MM.1S (cell line): Measurements from ENCODE around the gene C8B.

Source experiments
- DNase-seq: peaks from one replicate; pipeline ENCODE4 v3.0.0-alpha.2; 2015
- H2AFZ ChIP-seq: fragments of 300-600 bp; sonication (generic); 2 replicates; pipeline ENCODE4 v1.6.0; 2016; ENCODE audit warnings: antibody characterized with exemption, low read length
- H3F3A ChIP-seq: fragments of 300-600 bp; sonication (generic); 2 replicates; pipeline ENCODE4 v1.6.1; 2016; ENCODE audit warnings: mild to moderate bottlenecking, antibody characterized with exemption, low read length, moderate library complexity, mixed read lengths; ENCODE audit not compliant: insufficient read depth
- H3K27ac ChIP-seq: fragments of 300-600 bp; sonication (generic); 2 replicates; pipeline ENCODE4 v1.5.1; 2016; ENCODE audit warnings: mild to moderate bottlenecking, low read length
- H3K27me3 ChIP-seq: fragments of 300-600 bp; sonication (generic); replicated peaks from 2 replicates; pipeline ENCODE4 v1.6.0; 2016; ENCODE audit warnings: low read length; ENCODE audit not compliant: insufficient read depth
- H3K36me3 ChIP-seq: fragments of 300-600 bp; sonication (generic); replicated peaks from 2 replicates; pipeline ENCODE4 v1.6.1; 2016; ENCODE audit warnings: mild to moderate bottlenecking, low read length, mixed read lengths; ENCODE audit not compliant: insufficient read depth
- H3K4me1 ChIP-seq: fragments of 300-600 bp; sonication (generic); 2 replicates; pipeline ENCODE4 v1.6.1; 2016; ENCODE audit warnings: low read length, mixed read lengths
- H3K4me2 ChIP-seq: fragments of 300-600 bp; sonication (generic); 2 replicates; pipeline ENCODE4 v1.6.0; 2016; ENCODE audit warnings: low read depth, low read length
- H3K4me3 ChIP-seq: fragments of 300-600 bp; sonication (generic); 2 replicates; pipeline ENCODE4 v1.5.1; 2016; ENCODE audit warnings: low read length, mixed read lengths
- H3K79me2 ChIP-seq: fragments of 300-600 bp; sonication (generic); 2 replicates; pipeline ENCODE4 v1.6.1; 2016; ENCODE audit warnings: mixed run types, low read length, mixed read lengths
- H3K9ac ChIP-seq: fragments of 300-600 bp; sonication (generic); 2 replicates; pipeline ENCODE4 v1.6.1; 2016; ENCODE audit warnings: low read length, mixed read lengths
- H3K9me2 ChIP-seq: fragments of 300-600 bp; sonication (generic); replicated peaks from 2 replicates; pipeline ENCODE4 v1.6.1; 2016; ENCODE audit warnings: mild to moderate bottlenecking, low read length, mixed read lengths; ENCODE audit not compliant: insufficient read depth
- H3K9me3 ChIP-seq: fragments of 300-600 bp; sonication (generic); replicated peaks from 2 replicates; pipeline ENCODE4 v1.6.1; 2016; ENCODE audit warnings: mild to moderate bottlenecking, low read length, mixed read lengths; ENCODE audit not compliant: insufficient read depth
- H4K20me1 ChIP-seq: fragments of 300-600 bp; sonication (generic); 2 replicates; pipeline ENCODE4 v1.6.1; 2016; ENCODE audit warnings: mild to moderate bottlenecking, low read length, moderate library complexity, mixed read lengths; ENCODE audit not compliant: insufficient read depth
- CTCF ChIP-seq: fragments of 300-600 bp; sonication (generic); IDR thresholded peaks from 2 replicates; pipeline ENCODE4 v1.5.1; 2016; ENCODE audit warnings: antibody characterized with exemption, low read length, mixed read lengths
- EZH2 ChIP-seq: fragments of 300-600 bp; sonication (generic); optimal IDR thresholded peaks from 2 replicates; pipeline ENCODE3; 2017; ENCODE audit warnings: low read depth, mild to moderate bottlenecking, antibody characterized with exemption, low read length, mixed read lengths
- EZH2phosphoT487 ChIP-seq: fragments of 300-600 bp; sonication (generic); IDR thresholded peaks from 2 replicates; pipeline ENCODE4 v1.6.1; 2018; ENCODE audit warnings: antibody characterized with exemption, low read length

Gene C8B

GRCh38 chr1:56948403-56949023, 17.3 kb downstream of the C8B start:
- Histone ChIP-seq H3K79me2 (no peaks in the 10 kb centered on the region), H3K9ac (no peak overlapping the region), H3K4me2 (no peak overlapping the region), H3K4me3 (no peak overlapping the region), H2AFZ (no peak overlapping the region), H3K36me3 (no peaks in the 10 kb centered on the region), H4K20me1 (no peaks in the 10 kb centered on the region), H3F3A (no peaks in the 10 kb centered on the region), H3K4me1 (no peaks in the 10 kb centered on the region), H3K9me2 (no peaks in the 10 kb centered on the region), H3K9me3 (no peaks in the 10 kb centered on the region), H3K27me3 (no peaks in the 10 kb centered on the region), H3K27ac (no peak overlapping the region)
- TF ChIP-seq EZH2 (no peak), CTCF (no peak), EZH2phosphoT487 (no peak)
- DNase-seq: no peak

GRCh38 chr1:56940039-56940438, 25.8 kb downstream of the C8B start:
- no peaks in the 10 kb centered on the region for H3F3A ChIP-seq
- DNase-seq: no peak

GRCh38 chr1:56939209-56939608, 26.6 kb downstream of the C8B start:
- H3K9me3 ChIP-seq: no peaks in the 10 kb centered on the region
- no peaks in the 10 kb centered on the region for H3K79me2 ChIP-seq
- no peak for TF ChIP-seq EZH2phosphoT487
- TF ChIP-seq EZH2: no peak
- no peak for TF ChIP-seq CTCF
- no peaks in the 10 kb centered on the region for H4K20me1 ChIP-seq
- no peaks in the 10 kb centered on the region for H3K9me2 ChIP-seq
- H3K4me1 ChIP-seq: no peaks in the 10 kb centered on the region
- H3F3A ChIP-seq: no peaks in the 10 kb centered on the region
- H3K4me2 ChIP-seq: no peak overlapping the region
- no peaks in the 10 kb centered on the region for H3K27me3 ChIP-seq
- DNase-seq: no peak
- H3K27ac ChIP-seq: no peak overlapping the region
- no peaks in the 10 kb centered on the region for H3K36me3 ChIP-seq
- H3K9ac ChIP-seq: no peak overlapping the region
- H2AFZ ChIP-seq: no peak overlapping the region
- no peak overlapping the region for H3K4me3 ChIP-seq

More at GRCh38 chr1:56940039-56940438, 25.8 kb downstream of the C8B start:
- Histone ChIP-seq H3K9ac (no peak overlapping the region), H3K4me1 (no peaks in the 10 kb centered on the region), H3K27me3 (no peaks in the 10 kb centered on the region), H3K27ac (no peak overlapping the region), H3K36me3 (no peaks in the 10 kb centered on the region), H4K20me1 (no peaks in the 10 kb centered on the region), H3K79me2 (no peaks in the 10 kb centered on the region), H3K9me3 (no peaks in the 10 kb centered on the region), H2AFZ (no peak overlapping the region), H3K4me3 (no peak overlapping the region), H3K9me2 (no peaks in the 10 kb centered on the region), H3K4me2 (no peak overlapping the region)
- TF ChIP-seq EZH2phosphoT487 (no peak), EZH2 (no peak), CTCF (no peak)
